GM12874 (cell line): Measurements from ENCODE around the gene SLC4A9.

Experiments used
- TF ChIP-seq, protein P1 (sequence below): IDR thresholded peaks from 2 replicates; pipeline ENCODE4 v1.5.1; 2011; ENCODE audit warnings: low read depth, mild to moderate bottlenecking, control low read depth, low read length, moderate library complexity; ENCODE audit not compliant: insufficient read depth

Gene SLC4A9

GRCh38 chr5:140399979-140400729 lies 40.2 kb downstream of the SLC4A9 start:
- TF ChIP-seq, protein P1, sequence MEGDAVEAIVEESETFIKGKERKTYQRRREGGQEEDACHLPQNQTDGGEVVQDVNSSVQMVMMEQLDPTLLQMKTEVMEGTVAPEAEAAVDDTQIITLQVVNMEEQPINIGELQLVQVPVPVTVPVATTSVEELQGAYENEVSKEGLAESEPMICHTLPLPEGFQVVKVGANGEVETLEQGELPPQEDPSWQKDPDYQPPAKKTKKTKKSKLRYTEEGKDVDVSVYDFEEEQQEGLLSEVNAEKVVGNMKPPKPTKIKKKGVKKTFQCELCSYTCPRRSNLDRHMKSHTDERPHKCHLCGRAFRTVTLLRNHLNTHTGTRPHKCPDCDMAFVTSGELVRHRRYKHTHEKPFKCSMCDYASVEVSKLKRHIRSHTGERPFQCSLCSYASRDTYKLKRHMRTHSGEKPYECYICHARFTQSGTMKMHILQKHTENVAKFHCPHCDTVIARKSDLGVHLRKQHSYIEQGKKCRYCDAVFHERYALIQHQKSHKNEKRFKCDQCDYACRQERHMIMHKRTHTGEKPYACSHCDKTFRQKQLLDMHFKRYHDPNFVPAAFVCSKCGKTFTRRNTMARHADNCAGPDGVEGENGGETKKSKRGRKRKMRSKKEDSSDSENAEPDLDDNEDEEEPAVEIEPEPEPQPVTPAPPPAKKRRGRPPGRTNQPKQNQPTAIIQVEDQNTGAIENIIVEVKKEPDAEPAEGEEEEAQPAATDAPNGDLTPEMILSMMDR, result no peak

GRCh38 chr5:140400730-140401361 lies 40.9 kb downstream of the SLC4A9 start:
- TF ChIP-seq, protein P1, result no peak

GRCh38 chr5:140401362-140402257 lies 41.6 kb downstream of the SLC4A9 start, which contains the start of gene ANKHD1:
Gene ANKHD1 (plus strand): TSS chr5:140401833. CDS start chr5:140401968, 135 bp downstream.
- TF ChIP-seq, protein P1, result no peak

- TF ChIP-seq, protein P1, result no peak
Observed at GRCh38 chr5:140402258-140403074, 42.5 kb downstream of the SLC4A9 start.

DNA sequence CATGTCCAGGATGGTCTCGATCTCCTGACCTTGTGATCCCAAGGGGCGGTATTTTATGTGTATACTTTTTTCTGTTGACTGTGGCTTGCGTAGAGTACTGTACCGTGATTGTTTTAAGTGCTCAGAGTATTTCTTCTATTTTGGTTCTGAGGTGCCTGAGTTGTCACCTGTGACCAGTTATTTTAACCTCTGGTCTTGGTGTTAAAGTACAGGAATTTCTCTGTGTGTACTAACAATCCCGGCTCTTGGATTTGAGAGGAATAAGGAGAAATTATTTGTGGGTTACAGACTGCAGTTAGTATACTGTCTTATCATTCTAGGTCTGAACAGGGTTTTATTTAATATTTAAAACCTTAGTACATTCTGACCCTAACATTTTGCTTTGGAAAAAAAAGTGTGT lies 43.6 kb downstream of the SLC4A9 start:
- TF ChIP-seq, protein P1, result no peak

DNA sequence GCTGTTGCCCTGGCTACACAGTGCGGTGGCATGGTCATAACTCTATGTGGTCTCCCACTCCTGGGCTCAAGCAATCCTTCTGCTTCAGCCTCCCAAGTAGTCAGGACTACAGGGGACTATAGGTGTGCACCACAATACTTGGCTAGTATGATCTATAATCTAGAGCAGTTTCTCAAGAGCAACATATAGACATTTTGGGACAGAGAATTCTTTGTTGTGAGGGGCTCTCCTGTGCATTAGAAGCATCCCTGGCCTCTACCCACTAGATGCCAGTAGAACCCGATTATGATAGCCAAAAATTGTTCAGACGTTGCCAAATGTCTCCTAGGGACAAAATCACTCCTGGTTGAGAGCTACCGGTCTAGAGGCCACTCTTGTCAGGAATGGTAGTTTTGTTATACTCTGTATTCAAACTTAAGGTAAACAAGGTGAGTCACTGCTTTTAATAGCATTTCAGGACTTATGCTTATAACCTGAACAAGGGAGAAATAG lies 48.8 kb downstream of the SLC4A9 start:
- TF ChIP-seq, protein P1, result no peak
